NCI-H2107 treated with DMSO at 0.1 percent for 48 hours (cell line): Measurements from ENCODE around the gene KCNAB3.
"Not testable (repeated sequence)": the region's sequence is repeated elsewhere in the genome, so short reads cannot be mapped to it uniquely, and the experiment has no call there.

ENCODE experiments used
- DNase-seq: peaks from one replicate; lab custom pipeline; 2025; ENCODE audit not compliant: unreplicated experiment; lab: John Stamatoyannopoulos, UW

Gene KCNAB3

DNA sequence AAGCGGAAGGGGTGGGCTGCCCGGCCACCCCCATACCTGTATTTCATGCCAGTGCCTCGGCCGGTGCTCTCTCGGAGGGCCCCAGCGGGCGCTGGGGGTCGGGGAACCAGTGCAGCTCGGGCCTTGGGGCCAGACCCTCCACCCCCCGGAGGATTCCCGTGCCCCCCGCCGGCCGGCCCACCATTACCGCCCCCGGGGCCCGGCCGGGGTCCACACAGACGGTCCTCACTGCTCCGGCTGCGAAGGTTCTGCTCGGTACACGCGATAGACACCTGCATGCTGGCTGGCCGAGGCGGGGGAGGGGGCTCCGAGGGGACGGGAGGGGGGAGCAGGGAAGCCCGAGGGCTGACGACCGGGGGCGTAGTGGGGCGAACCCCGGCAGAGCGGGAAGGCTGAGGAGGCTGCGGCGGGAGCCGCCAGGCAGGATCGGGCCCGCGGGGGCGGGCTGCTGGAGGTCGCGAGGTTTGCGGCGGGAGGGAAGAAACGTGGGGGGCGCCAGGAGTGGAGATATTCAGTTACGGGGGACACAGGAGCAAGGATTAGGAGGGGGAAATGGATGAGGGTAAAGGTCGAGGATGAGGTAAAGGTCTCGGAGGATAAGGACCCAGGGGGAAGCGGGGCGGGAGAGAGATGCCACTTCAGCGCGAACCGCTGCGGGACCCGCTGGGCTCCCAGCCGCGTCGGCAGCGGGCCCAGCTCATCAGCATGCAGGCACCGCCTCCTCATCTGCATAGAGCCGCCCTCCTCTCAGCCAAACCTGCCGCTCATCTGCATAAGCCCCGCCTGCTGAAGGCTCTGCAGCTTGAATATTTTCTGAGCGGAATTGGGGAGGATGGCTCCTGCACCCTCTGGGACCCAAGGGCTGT lies at the start of gene KCNAB3:
Gene KCNAB3 (minus strand): TSS at position 699 of the 866 bp plus-strand sequence. CDS start 421 bp downstream, at position 278.
- no peak for DNase-seq

DNA sequence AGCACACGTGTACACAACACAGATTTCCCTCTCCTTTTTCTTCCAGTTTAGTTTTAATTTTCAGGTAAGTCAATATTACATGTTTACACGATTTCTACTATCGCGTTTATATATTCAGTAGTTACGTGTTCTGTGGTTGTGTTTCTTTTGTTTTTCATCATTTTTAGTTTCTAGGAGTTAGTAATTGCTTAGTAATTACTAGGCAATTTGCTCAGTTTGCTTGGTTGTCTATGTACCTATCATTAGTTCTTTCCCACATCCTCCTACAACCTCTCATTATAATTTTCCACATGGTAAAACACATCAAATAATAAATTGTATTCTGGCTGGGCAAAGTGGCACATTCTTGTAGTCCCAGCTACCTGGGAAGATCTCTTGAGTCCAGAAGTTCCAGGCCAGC lies 48.1 kb upstream of the KCNAB3 start:
- no peak for DNase-seq

DNA sequence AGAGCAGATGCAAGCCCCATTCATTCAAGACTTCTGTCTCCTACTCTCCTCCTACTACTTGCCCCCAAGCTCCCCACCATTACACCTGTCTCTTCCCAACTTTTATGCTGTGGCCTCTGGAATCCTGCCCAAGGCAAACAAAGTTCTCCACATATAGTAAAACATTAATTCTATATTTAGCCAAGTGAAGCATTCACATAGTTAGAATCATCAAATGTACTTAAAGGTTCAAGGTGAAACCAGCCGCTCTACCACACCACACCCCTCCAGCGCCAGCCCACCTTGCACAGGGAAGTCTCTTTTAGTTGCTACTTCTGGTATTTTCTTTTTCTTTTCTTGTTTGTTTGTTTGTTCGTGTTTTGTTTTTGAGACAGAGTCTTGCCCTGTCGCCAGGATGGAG lies 47.4 kb upstream of the KCNAB3 start:
- DNase-seq: no peak

DNA sequence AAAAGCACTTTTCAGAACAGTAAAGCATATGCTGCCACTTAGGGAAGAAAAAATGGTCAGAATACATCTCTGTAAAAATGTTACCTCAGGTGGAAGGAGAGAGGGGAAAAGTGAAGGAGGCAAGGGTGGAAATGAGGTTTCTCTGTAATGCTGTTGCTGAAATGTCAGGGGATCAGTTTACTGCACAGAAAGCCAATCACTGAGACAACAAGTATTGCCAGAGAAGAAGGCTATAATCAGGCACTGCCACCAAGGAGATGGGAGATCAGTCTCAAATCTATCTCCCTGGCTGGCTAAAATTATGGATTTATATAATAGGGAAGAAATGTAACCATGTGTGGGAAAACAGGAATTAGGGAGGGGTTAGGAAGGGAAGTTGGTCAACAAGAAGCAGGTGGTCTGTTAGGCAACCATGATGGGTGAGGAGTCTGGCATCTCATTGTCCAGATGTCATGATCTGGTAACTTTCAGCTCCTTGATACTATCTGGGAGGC lies 45.0 kb upstream of the KCNAB3 start:
- no peak for DNase-seq

DNA sequence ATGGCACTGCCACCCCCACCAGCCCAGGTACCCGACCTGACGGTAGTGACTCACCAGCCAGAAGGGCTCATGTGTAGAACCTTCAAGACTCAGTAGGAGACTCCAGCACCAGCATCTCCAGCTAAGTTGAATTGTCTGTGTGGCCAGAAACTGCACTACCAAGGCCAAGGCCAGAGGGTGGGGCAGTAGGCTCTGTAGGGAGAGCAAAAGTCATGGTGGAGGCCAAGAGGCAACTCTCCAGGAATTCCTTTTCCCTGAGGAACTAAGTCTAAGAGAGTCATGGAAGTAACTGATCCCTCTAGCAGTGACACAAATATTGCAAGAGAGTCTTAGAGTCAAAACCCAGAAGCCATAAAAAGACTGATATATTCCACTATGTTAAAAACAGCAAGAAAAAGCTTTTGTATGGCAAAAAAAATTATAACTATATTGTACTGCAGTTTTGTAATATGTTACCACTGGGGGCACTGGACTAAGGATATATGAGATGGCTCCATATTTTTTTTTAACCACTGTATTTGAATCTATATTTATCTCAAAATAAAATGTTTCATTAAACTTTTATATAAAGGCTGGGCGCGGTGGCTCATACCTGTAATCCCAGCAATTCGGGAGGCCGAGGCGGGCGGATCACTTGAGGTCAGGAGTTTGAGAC lies 42.6 kb upstream of the KCNAB3 start:
- DNase-seq: no peak

DNA sequence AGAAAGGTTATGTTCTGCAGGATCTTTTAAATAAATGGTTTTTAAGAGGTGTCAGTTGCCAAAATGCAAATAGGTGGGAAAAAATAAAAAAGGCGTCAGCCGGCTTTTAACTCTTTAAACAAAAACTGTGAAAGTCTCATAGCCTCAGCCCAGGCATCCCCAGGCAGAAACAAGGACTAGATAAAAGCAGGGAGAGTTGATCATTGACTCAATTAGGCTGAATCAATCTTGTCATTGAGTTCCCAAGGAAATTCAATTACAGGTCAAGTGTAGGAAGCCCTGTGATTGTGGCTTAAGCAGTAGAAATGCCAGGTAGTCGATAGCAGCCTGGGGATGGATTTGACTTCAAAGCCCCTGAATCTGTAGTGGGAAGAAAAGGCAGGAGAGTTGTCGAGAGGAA lies 42.0 kb upstream of the KCNAB3 start:
- no peak for DNase-seq

DNA sequence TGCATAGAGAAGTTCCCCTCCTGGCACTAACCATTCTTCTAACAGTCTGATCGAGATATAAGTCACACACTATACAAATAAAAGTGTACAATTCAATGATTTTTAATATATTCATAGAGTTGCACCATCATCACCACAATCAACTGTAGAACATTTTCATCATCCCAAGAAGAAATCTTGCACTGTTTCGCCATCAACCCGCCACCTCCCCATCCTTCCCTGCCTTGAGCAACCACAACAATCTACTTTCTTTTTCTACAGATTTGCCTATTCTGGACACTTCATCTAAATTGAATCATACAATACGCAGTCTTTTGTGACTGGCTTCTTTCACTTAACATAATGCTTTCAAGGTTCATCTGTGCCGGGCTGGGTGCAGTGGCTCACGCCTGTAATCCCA lies 39.8 kb upstream of the KCNAB3 start:
- DNase-seq: no peak

DNA sequence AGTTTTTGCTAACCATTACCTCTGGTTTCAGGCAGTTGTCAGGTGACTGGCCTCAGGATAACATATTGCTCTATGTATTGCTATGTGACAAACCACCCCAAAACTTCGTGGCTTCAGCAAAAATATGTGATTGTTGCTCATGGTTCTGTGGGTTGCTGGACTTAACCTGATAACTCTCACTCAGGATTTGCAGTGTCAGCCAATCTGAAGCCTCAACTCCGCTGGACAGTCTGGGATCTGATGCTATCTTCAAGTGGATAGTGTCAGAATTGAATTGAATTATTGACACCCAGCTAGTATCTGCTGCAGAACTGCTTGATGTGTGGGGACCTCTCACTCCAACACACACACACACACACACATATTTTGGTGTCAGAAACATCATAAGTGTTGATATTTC lies 38.1 kb upstream of the KCNAB3 start:
- DNase-seq: no peak

DNA sequence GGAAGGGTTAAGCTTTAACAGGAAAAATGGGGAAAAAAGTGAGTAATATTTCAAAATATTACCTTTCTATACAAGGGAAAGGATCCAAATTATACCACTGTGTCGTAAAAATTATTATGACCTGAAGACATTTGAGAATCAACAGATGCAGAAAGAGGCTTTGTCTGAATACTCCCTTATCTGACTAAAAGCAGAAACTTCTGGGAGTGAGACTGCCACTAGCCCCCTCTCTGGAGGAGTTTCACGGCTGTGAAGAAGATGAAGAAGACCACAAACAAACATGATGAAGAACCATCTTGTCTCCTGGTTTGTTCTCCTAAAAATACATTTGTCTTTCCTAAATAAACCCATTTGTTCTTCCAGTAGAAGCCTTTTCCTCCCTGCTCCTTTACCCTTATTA lies 31.8 kb upstream of the KCNAB3 start:
- DNase-seq: no peak

DNA sequence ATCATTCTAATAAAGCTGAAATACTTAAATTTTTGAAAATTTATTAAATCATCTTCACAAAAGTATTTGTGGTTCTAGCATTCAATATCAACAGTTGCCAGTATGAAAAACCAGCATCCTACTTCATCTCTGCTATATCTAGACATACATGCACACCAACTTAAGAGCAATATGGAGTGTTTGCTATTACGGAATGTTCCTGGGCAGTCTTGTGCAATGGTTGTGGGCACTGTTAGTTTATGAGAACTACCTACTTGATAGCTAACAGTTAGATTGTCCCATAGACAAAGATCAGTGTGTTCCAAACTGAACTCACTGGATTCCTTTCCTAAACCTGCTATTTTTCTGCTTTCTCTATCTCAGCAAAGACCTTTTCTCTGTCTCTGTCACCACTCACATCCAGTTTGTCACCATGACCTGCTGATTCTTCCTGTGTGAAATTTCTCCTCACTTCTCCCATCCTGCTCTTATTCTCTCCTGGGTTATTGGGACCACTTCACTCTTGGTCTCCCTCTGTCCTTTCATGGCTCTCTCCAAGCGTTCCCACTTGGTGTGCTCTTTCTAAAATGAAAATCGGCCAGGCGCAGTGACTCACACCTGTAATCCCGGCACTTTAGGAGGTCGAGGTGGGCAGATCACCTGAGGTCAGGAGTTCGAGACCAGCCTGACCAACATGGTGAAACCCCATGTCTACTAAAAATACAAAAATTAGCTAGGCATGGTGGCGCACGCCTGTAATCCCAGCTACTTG lies 30.0 kb upstream of the KCNAB3 start:
- DNase-seq: no peak

DNA sequence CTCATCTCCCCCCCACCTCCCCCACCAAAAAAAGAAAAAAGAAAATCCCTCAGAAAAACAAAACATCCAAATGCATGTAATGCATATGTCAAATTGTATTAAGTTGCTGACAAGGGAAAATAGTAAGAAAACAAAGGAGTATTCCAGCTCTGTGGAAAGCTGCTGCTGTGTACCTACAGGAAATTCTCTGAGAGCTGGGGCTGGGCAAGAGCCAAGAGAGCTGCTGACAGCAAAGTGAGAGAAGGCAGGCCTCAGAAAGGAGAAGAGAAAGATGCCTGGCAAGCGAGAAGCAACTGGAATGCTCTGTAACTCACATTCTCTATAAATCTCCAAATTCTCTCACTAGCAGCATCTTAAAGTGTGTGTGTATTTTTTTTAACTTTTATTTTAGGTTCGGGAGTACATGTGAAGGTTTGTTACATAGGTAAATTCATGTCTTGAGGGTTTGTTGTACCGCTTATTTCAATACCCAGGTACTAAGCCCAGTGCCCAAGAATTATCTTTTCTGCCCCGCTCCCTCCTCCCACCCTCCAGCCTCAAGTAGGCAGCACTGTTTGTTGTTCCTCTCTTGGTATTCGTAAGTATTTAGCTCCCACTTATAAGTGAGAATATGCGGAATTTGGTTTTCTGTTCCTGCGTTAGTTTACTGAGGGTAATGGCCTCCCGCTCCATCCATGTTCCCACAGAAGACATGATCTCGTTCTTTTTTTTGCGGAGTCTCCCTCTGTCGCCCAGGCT lies 26.7 kb upstream of the KCNAB3 start:
- no peak for DNase-seq

DNA sequence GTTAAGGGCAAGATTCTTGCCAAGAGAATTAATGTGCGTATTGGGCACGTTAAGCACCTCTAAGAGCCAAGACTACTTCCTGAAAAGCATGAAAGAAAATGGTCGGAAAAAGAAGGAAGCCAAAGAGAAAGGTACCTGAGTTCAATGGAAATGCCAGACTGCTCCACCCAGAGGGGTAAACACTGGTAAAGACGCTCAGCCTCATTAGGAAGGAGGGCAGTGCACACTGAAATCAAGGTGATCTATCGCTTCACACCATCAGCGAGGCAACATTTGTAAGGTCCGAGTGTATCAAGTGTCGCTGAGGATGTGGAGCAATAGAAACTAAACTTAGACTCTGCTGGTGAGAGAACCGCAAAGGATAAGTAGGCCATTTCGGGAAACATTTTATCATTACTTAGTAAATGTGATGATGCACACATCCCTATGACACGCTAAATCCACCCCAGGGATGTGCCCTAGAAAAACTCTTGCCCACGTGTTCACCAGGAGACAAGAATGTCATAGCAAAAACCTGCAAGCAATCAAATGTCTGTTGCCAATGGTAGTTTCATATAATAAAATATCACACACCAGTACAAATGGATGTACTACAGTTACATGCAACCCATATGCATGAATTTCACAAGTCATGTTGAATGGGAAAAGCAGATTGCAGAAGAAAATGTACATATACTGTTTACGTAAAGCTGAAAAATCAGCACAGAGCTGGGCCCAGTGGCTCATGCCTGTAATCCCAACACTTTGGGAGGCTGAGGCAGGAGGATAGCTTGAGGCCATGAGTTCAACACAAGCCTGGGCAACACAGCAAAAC lies 26.0 kb upstream of the KCNAB3 start:
- no peak for DNase-seq

DNA sequence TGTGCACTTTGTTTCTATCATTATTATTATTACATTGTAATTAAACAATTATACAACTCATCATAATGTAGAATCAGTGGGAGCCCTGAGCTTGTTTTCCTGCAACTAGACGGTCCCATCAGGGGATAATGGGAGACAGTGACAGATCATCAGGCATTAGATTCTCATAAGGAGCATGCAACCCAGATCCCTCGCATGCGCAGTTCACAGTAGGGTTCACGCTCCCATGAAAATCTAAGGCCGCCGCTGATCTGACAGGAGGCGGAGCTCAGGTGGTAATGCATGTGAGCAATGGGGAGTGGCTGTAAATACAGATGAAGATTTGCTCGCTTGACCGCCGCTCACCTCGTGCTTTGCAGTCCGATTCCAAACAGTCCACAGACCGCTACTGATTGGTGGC lies 23.6 kb upstream of the KCNAB3 start:
- not testable (repeated sequence) for DNase-seq

DNA sequence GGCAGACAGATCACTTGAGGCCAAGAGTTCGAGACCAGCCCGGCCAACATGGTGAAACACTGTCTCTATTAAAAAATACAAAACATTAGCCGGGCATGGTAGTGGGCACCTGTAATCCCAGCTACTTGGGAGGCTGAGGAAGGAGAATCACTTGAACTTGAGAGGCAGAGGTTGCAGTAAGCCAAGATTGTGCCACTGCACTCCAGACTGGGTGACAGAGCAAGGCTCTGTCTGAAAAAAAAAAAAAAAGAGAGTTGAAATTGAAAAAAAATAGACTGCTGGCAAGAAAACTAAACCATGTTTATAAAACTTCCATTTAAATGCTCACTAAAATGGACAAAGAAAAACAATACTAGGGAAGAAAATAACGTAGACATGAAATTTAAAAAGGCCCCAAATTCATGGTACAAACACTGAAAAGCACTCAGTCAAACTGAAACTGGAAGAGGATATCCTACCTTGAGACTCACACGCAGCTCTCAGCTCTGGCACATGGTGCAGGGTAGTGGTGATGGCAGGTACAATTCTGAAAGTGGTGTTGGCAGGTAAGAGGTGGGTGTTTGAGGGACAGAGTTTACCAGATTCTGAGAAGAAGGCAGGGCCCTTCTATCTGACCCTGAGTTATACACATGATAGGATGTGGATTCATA lies 21.6 kb upstream of the KCNAB3 start:
- DNase-seq: no peak

DNA sequence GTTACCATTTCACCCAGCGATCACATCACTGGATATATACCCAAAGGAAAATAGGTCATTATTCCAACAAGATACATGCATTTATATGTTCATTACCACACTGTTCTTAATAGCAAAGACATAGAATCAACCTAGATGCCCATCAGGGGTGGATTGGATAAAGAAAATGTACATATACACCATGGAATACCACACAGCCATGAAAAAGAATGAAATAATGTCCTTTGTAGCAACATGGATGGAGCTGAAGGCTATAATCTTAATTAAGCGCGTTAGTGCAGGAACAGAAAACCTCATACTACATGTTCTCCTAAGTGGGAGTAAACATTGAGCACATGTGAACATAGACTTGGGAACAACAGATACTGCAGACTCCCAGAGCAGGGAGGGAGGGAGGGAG lies 20.9 kb upstream of the KCNAB3 start:
- DNase-seq: no peak

DNA sequence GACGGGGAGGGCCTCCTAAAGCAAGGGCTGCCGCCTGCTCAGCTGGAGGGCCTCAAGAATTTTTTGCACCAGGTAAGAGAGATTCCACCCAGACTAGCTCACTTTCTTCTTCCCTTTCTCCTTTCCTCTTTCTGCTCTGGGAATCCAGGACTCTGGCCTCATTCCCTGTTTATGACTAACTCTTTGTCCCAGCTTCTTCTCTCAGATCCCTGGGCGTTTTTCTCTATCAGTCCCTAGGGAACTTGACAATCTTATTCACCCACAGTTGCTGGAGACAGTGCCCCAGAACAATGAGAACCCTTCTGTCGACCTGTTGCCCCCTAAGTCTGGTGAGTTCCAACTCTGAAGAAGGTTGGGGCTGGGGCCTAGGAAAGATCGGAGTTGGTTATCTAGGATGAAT lies 18.0 kb upstream of the KCNAB3 start:
- no peak for DNase-seq

DNA sequence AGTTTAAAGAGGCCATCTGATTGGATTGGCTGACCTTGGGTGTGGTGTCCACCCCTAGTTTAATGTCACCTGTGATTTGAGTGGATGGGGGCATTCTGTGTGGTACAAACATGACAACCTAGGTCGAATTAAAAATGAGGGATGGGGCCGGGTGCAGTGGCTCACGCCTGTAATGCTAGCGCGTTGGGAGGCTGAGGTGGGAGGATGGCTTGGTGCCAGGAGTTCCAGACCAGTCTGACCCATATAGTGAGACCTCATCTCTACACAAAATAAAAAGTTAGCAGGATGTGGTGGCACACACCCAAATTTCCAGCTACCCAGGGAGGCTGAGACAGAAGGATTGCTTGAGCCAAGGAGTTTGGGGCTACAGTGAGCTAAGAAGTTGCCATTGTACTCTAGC lies 16.8 kb upstream of the KCNAB3 start:
- DNase-seq: no peak

DNA sequence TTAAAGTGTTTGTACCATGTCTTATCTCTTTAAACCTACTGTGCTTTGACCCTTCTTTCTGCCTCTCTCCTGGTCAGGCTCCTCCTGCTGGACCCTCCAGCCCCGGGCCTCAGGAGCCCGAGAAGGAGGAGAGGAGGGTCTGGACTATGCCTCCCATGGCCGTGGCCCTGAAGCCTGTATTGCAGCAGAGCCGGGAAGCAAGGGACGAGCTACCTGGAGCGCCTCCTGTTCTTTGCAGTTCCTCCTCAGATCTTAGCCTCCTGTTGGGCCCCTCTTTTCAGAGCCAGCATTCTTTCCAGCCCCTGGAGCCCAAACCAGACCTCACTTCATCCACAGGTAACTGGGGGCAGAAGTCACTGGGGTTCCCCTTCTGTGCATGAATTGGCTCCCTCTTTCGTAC lies 16.0 kb upstream of the KCNAB3 start:
- DNase-seq: no peak

DNA sequence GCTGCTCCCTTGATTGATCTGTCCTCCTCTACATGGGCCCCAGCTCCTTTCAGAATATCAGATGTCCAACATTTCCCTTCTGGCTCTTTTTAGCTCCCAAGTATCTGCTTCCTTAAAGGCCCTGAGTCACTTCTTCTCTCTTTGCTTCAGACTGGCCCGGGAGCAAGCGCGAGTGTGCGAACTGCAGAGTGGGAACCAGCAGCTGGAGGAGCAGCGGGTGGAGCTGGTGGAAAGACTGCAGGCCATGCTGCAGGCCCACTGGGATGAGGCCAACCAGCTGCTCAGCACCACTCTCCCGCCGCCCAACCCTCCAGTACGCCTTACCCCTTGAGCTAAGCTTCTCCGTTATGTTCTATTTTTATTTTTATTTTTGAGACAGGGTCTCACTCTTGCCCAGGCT lies 14.7 kb upstream of the KCNAB3 start:
- DNase-seq: no peak

DNA sequence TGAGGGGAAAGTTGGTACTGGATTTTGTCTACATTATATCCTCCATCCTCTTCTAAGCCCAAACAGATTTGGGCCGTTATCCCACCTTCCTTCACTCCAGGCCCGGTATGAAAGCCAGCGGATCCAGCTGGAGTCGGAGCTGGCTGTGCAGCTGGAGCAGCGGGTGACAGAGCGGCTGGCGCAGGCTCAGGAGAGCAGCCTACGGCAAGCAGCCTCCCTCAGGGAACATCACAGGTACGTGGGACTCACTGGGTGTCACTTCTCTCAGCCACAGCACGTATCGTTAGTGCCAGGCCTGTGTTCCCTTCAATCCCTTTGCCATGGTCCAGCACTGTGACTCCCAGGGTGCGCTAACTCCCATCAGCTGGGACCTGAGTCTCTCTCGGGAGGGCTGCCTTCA lies 13.6 kb upstream of the KCNAB3 start:
- DNase-seq: no peak
